Ishikawa (cell line): ENCODE results near the gene AQR.

ENCODE experiments used
- CEBPB ChIP-seq: IDR thresholded peaks from 2 replicates; pipeline ENCODE4 v1.6.1; 2012
- CREB1 ChIP-seq: IDR thresholded peaks from 2 replicates; pipeline ENCODE4 v1.6.1; 2012; ENCODE audit warnings: low read depth
- EGR1 ChIP-seq: IDR thresholded peaks from 2 replicates; pipeline ENCODE4 v1.6.1; 2012
- EP300 ChIP-seq: IDR thresholded peaks from 2 replicates; pipeline ENCODE4 v1.6.1; 2012; ENCODE audit warnings: borderline replicate concordance
- FOXM1 ChIP-seq: IDR thresholded peaks from 2 replicates; pipeline ENCODE4 v1.6.1; 2012; ENCODE audit warnings: low read depth, borderline replicate concordance
- MAX ChIP-seq: IDR thresholded peaks from 2 replicates; pipeline ENCODE4 v1.6.1; 2012
- NFIC ChIP-seq: IDR thresholded peaks from 2 replicates; pipeline ENCODE4 v1.6.1; 2012
- RAD21 ChIP-seq: IDR thresholded peaks from 2 replicates; pipeline ENCODE4 v1.6.1; 2012; ENCODE audit warnings: low read depth
- REST ChIP-seq: IDR thresholded peaks from 2 replicates; pipeline ENCODE4 v1.6.1; 2012; ENCODE audit warnings: low read depth, mild to moderate bottlenecking
- TAF1 ChIP-seq: IDR thresholded peaks from 2 replicates; pipeline ENCODE4 v1.6.1; 2012; ENCODE audit warnings: low read depth, mild to moderate bottlenecking
- TCF12 ChIP-seq: IDR thresholded peaks from 2 replicates; pipeline ENCODE4 v1.6.1; 2012; ENCODE audit warnings: low read depth
- TEAD4 ChIP-seq: IDR thresholded peaks from 2 replicates; pipeline ENCODE4 v1.6.1; 2012
- YY1 ChIP-seq: IDR thresholded peaks from 2 replicates; pipeline ENCODE4 v1.6.1; 2012; ENCODE audit warnings: low read depth
- ZBTB7A ChIP-seq: IDR thresholded peaks from 2 replicates; pipeline ENCODE4 v1.6.1; 2012; ENCODE audit warnings: low read depth
- TF ChIP-seq, protein P1 (sequence below): IDR thresholded peaks from 2 replicates; pipeline ENCODE4 v1.6.1; 2012

Gene AQR

GRCh38 chr15:34838282-34838681 is 131.3 kb downstream of the AQR start:
- TF ChIP-seq NFIC: no peak
- no peak for TF ChIP-seq TAF1
- TF ChIP-seq RAD21: no peak
- TF ChIP-seq ZBTB7A: no peak

DNA sequence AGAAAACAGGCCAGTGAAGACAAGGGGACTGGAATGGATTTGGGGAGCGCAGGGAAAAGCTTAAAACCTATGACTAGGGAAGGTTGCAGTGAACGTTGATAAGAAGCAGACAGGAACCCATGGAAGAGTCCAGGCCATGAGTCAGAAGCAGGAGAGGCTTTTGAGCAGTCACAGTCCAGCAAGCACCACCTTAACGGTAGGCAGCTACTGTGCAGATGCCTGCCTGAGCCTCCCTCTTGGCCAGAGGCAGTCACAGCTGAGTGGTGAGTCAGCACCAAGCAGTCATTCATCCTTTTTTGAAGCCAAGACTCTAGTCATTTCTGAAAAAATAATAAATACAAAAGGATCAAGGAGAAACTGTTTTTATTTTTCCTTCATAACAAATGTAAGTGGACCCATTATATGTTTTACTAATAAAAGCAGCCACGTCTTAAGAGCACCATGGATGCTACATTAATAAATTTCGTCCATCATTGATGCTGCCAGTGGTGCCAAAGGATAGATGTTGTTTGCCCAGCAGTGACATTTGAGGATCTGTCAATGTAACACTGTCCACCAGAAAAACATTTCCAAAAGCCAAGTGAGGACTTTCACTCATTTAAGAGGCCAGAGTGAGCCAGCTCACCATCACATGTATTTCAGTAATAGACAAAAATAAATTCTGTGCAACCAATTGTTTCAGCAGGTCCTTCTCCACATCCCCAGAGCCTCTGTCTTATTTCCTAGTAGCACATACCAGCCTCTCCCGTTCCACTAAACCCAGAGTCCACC is 132.1 kb downstream of the AQR start:
- no peak for TF ChIP-seq YY1
- peak; percentile 51; the same call in 1 of the 2 replicates for TF ChIP-seq REST
- no peak for TF ChIP-seq TAF1

- no peak for TF ChIP-seq TAF1
- TF ChIP-seq, protein P1, sequence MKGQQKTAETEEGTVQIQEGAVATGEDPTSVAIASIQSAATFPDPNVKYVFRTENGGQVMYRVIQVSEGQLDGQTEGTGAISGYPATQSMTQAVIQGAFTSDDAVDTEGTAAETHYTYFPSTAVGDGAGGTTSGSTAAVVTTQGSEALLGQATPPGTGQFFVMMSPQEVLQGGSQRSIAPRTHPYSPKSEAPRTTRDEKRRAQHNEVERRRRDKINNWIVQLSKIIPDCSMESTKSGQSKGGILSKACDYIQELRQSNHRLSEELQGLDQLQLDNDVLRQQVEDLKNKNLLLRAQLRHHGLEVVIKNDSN: no peak
- TF ChIP-seq MAX: no peak
- TF ChIP-seq TCF12: no peak
- TF ChIP-seq FOXM1: no peak
- TF ChIP-seq ZBTB7A: no peak
- TF ChIP-seq TEAD4: no peak
- TF ChIP-seq YY1: no peak
- TF ChIP-seq EGR1: no peak
- TF ChIP-seq CEBPB: no peak
- no peak for TF ChIP-seq EP300
- TF ChIP-seq NFIC: no peak
- TF ChIP-seq REST: no peak
- TF ChIP-seq RAD21: no peak
- no peak for TF ChIP-seq CREB1
Observed at GRCh38 chr15:34828145-34828911, 141.2 kb downstream of the AQR start.

- TF ChIP-seq TCF12 (no peak), FOXM1 (no peak), TEAD4 (no peak), CREB1 (no peak), EP300 (no peak), CEBPB (no peak), RAD21 (no peak), EGR1 (no peak), TAF1 (no peak), ZBTB7A (no peak)
Observed at GRCh38 chr15:34821831-34822230, 147.7 kb downstream of the AQR start.

DNA sequence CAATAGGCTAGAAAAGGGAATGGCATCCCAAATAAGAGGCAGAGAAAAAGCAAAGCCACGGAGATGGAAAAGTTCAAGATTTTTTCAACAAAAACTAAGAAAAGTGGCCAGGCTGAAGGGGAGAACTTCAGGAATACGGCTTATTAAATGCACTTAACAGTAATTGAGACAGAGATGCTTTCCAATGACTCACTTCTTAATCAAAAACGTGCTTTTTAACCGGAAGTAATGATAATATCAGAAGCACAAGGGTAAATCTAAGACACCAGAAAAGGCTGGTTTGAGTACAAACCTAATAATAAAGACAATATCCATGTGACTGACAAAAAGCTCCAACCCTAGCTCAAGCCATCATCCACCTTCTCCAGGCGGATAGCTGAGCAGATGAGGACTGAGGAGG is 149.4 kb downstream of the AQR start:
- TF ChIP-seq ZBTB7A (no peak), CREB1 (no peak), MAX (no peak), RAD21 (no peak), TAF1 (no peak), CEBPB (no peak), YY1 (no peak), EGR1 (no peak), EP300 (no peak), TEAD4 (no peak), NFIC (no peak), FOXM1 (no peak), TCF12 (no peak)

- TF ChIP-seq TCF12 (no peak), MAX (no peak), CEBPB (no peak), TAF1 (no peak), EGR1 (no peak), CREB1 (no peak), REST (no peak), ZBTB7A (no peak), EP300 (no peak), RAD21 (no peak), NFIC (no peak), FOXM1 (no peak), YY1 (no peak)
- TF ChIP-seq, protein P1: no peak
Observed at GRCh38 chr15:34818526-34818925, 151.0 kb downstream of the AQR start.
